GM21717 (cell line): ENCODE measurements around the gene RIBC2.
"Not testable (repeated sequence)": the region's sequence is repeated elsewhere in the genome, so short reads cannot be mapped to it uniquely, and the experiment has no call there.

Experiments
- ATAC-seq: cut with Tn5 transposase; IDR thresholded peaks from one replicate; pipeline ENCODE4 v1.9.1; 2021; ENCODE audit warnings: mild to moderate bottlenecking, moderate library complexity; ENCODE audit not compliant: unreplicated experiment

RIBC2 gene, protein sequence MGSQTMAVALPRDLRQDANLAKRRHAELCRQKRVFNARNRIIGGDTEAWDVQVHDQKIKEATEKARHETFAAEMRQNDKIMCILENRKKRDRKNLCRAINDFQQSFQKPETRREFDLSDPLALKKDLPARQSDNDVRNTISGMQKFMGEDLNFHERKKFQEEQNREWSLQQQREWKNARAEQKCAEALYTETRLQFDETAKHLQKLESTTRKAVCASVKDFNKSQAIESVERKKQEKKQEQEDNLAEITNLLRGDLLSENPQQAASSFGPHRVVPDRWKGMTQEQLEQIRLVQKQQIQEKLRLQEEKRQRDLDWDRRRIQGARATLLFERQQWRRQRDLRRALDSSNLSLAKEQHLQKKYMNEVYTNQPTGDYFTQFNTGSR

DNA sequence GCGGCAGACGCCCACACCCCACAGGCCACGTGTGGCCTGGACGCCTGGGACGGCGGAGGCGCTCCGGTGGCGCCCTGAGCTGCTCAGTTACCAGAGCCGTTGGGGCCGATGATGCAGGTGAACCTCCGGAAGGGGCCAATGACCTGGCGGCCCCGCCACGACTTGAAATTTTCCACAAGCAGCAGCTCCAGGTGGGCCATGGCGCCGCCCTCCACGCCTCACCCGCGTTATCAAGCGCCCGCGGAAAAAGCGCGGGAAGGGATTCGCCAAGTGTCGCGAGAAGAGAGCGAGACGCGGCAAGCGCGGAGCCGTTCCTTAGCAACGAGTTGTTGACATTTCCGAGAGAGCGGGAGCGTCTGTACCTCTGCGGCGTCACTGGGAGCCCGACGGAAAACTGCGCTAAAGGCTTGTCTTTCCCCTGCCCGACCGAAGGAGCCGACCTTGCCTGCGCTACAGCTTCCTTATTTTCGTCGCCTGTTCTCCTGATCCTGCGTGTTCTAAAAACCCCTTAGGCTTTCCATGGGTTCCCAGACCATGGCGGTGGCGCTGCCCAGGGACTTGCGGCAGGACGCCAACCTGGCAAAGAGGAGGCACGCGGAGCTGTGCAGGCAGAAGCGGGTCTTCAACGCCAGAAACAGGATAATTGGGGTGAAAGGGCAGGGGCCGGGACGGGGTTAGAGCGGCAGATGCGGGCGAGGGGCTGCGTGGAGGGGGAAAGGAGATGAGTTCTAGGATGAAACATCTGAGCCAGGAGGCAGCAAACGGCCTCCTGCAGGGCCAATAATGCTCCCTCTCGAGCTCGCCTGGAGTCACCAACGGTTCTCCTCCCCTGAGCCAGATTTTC, at the start of gene RIBC2, which contains the start of gene SMC1B:
Gene RIBC2 (plus strand): TSS at position 326 of the 844 bp plus-strand sequence. CDS start 194 bp downstream, at position 520.
Gene SMC1B (minus strand): TSS at position 232 of the 844 bp plus-strand sequence. CDS start 32 bp downstream, at position 200.
- no peak for ATAC-seq

DNA sequence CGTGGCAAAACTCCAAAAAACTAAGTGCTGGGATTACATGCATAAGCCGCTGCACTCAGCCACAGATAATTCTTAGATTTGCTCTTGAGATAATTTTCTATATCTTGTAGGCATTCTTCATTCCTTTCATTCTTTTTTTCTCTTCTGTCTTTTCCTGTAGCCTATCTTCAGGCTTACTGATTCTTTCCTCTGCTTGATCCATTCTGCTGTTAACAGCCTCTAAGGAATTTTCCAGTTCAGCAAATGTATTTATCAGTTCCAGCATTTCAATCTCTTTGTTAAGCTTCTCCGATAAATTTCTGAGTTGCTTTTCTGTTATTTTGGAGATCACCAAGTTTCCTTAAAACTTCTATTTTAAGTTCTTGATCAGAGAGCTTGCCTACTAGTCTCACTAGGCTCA, 46.8 kb upstream of the RIBC2 start:
- ATAC-seq = no peak

DNA sequence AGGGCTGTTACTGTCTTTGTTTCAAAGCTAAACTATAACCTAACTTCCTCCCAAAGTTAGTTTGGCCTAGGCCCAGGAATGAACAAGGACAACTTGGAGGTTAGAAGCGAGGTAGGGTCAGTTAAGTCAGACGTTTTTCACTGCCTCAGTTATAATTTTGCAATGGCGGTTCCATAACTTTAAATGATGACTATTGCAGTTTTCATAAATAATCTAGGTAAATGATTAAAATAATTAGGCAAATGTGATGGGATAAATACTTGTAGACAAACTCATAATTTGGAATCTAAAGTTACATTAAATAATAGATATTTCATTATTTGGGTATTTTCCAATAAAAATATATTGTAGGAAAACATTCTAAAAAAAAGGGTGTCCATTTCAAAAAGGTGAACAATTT, 39.9 kb upstream of the RIBC2 start:
- ATAC-seq = not testable (repeated sequence)

DNA sequence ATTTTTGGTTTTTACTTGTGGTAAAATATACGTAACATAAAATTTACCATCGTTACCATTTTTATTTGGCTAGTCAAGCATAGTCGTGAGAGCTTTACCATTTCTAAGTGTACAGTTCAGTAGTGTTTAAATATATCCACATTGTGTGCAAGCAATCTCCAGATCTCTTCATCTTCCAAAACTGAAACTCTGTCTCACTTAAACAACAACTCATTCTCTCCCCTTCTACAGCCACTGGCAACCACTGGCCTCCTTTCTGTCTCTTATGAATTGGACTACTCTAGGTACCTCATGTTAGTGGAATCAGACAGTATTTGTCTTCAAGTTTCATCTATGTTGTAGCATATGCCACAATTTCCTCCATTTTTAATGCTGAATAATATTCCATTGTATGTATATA, 37.5 kb upstream of the RIBC2 start:
- ATAC-seq = peak; percentile 67

DNA sequence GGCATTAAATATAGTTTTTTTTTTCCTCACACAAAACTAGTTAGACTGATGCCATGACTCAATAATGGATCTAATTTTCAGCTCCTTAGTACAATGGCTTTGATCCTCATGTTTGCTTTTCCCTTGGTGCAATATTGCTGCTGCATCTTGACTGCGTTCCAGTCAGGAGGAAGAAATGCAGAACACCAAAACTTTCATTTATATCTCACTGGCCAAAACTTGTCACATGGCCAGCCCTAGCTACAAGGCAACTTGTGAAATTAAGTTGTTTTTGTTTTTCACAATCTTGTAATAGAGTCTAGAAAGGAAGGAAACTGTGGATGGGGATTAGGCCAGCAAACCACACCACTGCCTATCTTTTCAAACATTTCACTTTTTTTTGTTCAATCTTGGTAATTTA, 36.8 kb upstream of the RIBC2 start:
- no peak for ATAC-seq

DNA sequence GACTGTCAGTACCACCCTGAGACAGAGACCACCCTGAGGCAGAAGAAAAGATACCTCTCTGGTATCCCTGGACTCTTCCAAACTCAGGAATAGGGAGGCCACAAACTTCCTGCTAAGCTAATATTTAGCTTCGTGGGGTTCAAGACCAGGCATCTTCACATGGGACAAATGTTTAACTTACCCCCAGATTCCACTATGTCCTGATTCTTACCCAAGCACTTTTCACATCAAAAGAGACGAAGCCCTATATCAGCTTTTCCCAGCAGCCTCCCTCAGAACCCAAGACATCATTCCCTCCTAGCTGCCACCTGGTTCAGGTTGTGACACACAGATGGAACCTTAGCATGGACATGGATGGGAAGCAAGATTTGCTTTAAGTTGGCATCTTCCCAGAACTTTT, 32.1 kb upstream of the RIBC2 start:
- ATAC-seq = no peak

DNA sequence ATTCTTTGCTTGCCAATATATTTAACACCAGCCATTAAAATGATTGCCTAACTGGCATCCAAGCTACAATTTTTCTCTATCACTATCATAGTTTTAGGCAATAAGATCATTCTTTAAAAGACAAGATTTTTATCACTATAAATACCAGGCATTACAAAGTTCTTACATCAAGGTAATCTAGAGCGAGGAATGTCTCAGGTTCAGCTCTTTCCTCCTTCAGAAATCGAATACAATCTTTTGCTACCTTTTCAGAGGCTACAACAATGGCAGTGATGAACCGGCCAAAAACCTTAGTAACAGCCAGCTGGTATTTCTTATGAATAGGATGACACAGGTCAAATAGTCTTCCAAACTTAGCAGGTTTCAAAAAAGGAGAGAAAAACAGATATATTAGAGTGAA, 23.9 kb upstream of the RIBC2 start:
- no peak for ATAC-seq

DNA sequence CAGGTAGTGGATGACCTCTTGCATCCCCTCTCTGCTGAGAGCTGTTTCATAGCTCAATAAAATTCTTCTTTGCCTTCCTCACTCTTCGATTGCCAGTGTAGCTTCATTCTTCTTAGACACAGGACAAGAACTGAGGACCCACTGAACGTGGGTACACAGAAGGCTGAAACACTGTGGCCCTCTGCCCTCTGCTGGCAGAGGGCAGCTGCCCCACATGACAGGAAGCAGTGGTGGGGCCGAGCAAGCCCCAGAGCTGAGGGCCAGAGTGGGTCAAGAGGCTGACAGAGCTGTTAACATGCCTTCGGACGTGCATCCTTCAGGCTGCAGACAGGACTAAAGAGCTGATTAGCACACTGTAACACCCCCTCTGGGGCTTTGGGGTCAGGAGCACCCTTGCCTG, 15.7 kb upstream of the RIBC2 start:
- ATAC-seq = no peak

DNA sequence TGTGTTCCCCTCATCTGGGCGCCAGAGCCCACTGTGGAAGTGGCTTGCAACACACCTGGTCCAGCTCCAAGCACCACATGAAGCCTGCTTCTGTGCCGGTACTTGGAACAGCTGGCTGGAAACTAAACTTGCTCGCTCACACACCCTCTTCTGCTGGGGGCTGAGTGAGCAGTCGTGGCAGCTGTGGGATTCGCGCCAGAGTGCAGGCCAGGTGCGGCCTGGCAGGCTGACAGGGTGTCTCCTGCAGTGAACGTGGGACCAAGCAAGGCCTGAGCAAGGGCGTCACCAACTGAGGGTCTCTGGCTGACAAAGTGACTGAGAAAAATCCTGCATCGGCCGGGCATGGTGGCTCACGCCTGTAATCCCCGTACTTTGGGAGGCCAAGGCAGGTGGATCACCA, 15.3 kb upstream of the RIBC2 start:
- ATAC-seq = no peak

DNA sequence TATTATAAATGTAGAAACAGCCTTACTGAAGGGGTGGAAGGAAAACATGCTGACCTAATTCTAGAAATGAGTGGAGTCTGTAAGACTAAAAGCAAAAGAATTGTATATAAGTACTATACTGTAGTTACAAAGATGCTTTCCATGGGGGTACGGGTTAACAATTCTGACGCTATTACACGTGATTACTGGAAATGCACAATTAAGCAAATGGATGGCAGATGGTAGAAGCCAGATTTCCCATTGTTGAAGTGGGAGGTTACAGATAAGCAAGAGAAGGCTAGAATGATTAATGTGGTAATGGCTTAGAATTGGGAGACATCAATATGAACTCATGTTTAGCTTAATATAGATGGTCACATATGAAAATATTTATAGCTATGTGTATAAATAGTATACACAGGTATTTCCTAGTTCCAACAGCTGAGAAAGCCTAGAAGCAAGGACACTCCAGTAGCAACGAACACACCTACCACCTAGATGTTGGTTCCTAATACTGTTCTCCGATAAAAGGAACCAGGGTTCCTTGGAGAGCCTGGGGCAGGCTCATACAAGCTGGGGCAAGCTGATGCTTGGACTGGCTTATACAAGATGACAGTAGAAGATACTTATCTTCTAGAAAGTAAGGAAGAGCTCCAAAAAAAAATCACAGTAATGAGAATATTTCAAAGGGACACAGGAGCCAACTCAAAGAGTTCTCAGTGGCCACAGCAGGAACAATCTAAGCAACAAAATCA, 13.6 kb upstream of the RIBC2 start:
- ATAC-seq = no peak

DNA sequence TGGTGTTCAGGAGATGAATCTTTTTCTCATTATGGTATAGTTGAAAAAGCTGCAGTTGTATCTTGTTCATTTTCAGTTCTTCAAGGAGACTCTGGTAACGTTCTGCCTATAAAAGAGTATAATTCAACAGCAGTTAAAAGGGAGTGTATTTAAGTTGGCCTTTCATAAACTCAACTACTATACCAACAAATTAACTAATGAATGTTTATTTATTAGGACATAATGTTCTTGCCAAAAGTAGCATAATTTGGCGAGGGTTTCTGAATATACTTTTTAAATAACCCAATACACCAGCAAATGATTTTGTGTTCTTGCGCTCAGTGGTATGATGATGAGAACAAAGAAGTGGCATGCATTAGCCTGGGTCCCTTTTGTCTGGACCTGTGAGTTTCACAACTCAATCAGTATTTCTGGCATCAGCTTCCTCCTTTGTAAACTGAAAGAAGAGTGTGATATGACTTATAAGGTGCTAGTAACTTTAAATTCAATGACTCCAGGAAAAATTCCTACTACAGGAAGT, 11.0 kb upstream of the RIBC2 start:
- no peak for ATAC-seq

DNA sequence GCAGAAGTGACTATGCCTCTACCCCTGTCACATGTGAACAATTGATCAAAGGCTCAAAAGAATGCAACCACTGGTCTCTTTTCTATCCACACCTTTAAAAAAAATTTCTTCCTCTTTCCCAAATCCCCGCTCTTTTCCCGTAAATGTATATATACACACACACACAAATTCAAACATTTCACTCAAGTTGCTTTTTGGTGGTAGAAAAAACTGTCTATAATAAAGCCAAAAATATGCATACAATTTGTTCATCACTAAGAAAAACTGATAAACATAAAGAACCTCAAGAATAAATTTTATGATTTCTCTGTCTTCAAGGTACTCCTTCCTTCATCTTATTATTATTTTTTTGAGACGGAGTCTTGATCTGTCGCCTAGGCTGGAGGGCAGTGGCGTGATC, 5.7 kb upstream of the RIBC2 start:
- ATAC-seq = no peak

DNA sequence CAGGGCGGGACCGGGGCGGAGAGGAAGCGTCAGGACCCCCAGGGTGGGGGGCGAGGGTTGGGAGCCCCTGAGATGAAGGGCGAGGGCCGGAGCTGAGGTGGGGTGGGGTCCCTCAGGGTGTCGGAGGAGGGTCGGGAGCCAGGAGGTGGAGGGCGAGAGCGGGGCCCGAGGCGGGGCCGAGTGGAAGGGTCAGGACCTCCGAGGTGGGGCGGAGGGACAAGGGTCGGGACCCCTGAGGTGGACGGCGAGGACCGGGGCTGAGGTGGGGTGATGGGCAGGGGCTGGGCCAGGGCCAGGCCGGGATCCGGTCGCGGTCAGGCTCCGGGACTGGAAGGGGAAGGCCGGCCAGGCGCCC, 503 bp upstream of the RIBC2 start:
- no peak for ATAC-seq

DNA sequence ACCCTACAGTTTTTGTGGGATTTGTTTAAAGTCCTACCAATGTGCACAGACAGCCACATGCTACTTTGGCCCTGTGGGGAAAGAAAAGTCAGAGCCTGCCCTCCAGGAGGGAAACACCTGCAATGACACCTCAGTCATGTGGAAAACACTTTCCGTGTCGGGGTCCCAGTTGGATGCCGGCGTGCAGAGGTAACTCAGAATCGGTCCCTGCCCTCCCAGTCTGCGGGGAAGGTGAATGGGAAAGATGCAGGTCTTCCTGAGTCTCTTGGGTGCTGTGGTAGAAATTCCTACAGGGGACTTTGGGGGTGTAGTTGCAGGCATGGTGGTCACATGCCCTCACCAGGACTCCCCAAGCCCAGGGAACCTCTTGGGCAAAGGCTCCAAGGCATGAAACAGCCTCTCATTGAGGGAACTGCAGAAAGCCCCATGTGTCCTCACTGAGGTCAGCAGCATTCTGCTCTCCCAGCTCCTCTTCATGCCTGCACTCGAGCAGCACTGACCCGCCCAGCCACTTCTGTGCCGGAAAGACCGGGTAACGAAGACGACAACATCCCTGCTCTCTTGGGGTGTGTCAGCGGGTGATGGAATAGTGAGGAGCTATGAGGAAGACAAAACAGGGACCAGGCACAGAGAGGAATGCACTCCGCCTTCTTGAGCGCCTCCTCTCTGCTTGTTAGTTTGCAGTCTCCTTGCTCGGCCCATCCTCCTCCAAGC, 4.7 kb downstream of the RIBC2 start:
- no peak for ATAC-seq

DNA sequence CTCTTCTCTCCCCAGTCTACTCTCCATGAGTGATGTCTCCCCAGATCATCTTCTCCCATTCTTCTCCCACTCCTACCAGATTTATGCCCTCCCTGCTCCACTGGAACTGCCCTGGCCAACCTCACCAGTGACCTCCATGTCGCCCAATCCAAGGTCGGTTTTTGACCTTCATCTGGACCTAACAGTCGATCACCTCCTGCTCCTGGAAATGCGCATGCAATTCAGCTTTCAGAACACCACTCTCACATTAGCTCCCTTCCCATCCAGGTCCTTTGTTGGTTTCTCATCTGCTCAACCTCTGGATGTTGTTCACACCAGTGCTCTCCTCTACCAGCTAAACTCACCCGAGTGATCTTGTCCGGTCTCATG, 5.3 kb downstream of the RIBC2 start:
- no peak for ATAC-seq

DNA sequence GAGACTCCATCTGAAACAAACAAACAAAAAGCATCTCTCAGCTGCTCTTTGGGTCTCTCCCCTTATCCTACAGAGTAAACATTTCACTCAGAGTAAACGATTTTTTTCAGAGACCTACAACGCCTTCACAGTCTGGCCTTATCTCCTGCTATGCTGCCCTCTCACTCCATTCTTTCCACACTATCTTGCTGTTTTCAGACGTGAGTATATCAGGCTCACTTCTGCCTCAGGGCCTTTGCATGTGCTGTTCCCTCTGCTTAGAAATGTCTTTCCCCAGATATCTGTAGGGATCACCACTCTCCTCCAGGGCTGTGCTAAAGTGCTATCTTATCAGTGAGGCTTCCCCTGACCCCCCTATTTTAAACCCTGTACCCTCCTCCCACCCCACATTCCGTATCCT, 6.5 kb downstream of the RIBC2 start:
- no peak for ATAC-seq

DNA sequence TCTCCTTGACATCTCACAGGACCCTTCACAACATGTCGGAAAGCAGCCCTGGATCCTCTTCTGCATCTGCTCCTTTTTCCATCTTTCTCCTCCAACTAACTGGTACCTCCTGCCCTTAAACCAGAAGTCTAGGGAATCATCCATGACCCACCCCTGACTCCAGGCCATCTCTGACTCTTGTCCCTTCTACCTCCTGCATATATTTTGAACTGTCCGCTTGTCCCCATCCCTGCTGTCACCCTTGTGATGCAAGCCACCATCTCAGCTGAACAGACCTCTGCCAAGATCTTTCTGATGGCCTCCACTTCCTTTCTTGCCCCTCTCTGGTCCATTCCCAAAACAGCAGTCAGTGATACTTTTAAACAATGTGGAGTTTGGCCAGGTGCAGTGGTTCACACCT, 7.0 kb downstream of the RIBC2 start:
- ATAC-seq = no peak

DNA sequence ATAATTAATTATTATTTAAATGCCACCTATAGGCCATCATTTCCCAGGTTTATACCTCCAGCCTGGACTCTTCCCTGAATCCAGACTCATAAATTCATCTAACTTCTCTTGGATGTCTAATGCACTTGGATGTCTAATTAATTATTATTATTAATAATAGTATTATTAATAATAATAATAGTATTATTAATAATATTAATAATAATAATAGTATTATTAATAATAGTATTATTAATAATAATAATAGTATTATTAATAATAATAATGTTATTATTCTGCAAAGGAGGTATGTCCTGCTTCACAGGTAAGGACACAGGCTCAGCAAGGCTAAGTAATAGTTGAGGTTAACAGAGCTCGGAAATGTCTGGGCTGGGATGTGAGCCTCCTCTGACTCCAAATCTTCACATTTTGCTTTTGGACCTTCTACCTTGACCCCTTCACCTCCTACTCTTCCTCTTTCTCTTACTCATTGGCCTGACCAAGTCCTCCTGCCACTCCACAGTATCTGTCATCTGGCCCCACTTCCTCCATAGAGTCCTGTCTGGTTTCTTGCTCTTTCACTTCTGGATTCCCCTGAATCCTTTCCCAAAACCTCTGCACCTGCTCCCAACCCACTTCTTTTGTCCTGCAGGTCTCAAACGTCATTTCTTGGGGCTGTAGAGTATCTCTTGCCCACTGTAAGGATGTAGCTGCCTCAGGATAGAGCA, 8.0 kb downstream of the RIBC2 start:
- ATAC-seq = no peak

DNA sequence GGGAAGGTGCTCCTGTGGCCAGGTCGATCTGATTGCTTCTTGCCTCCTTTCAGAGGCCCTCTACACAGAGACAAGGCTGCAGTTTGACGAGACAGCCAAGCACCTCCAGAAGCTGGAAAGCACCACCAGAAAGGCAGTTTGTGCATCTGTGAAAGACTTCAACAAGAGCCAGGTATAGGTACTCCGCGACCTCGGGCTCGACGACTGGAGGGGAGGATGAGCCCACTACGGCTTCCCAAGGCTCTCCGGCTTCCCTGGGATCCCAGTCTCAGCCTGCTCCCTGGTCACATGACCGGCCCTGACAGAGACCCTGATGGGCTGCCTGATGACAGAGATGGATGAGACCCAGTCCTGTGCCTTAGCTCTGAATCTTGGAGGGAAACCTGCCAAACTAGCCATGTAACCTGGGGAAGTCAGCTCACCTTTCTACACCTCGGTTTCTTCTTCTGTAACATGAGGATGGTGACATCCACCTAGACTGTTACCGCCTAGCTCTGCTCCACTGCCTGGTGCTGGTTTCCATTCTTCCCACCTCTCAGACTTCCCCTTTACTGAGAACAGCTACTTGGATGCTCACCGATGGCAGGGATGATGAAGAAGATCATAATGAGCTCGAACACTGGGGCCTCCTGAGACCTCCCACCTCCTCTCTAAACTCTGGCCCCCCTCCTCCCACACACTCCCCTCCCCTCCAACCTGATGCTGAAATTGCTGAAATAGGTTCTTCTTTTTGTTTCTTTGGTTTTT, 8.9 kb downstream of the RIBC2 start:
- no peak for ATAC-seq
